Caco-2 (cell line): Measurements from ENCODE around the gene SVIP. TPM values are rescaled to one million over a fixed set of nuclear protein-coding genes. Genes with fewer than 3 reads are reported as not detected.

Experiments used
- BruUV-seq: library from RNA; stranded (reverse); fragments of 400-500 nt; replicated peaks from 2 replicates; lab custom pipeline; 2021; lab: Mats Ljungman, UMichigan
- CTCF ChIA-PET: fragments of 300-600 bp; sonication (Branson Sonifier 250); formaldehyde crosslinking; loops from one replicate; lab custom pipeline; 2022; ENCODE audit warnings: antibody characterized with exemption; lab: Charles Lee
- POLR2A ChIA-PET: fragments of 300-600 bp; sonication (Branson Sonifier 250); formaldehyde crosslinking; loops from one replicate; lab custom pipeline; 2022; ENCODE audit warnings: antibody characterized with exemption; lab: Charles Lee
- DNase-seq, 2 experiments: peaks; one replicate each; pipeline versions ENCODE4 v3.0.0 to v3.0.0-alpha.2; 2020 to 2022
- H3K27me3 ChIP-seq: replicated peaks from 2 replicates; pipeline ENCODE4 v1.6.0; 2011; ENCODE audit warnings: low read length; ENCODE audit not compliant: control insufficient read depth, insufficient read depth
- H3K36me3 ChIP-seq: 2 replicates; pipeline ENCODE4 v1.5.1; 2011; ENCODE audit warnings: low read length; ENCODE audit not compliant: control insufficient read depth, insufficient read depth
- H3K4me1 ChIP-seq: fragments of 250-450 bp; sonication (Bioruptor Pico); 2 replicates; pipeline ENCODE4 v1.5.1; 2020; ENCODE audit warnings: mild to moderate bottlenecking
- H3K4me3 ChIP-seq: 2 replicates; pipeline ENCODE4 v1.5.1; 2011; ENCODE audit warnings: low read depth, mild to moderate bottlenecking, control low read depth, low read length
- H3K9me3 ChIP-seq: fragments of 250-450 bp; sonication (Bioruptor Pico); 2 replicates; pipeline ENCODE4 v1.5.1; 2020; ENCODE audit warnings: mild to moderate bottlenecking, moderate library complexity
- H3K27ac Mint-ChIP-seq: one replicate; pipeline ENCODE4 v1.8.0; 2022; ENCODE audit warnings: mixed read lengths; ENCODE audit not compliant: unreplicated experiment
- H3K27me3 Mint-ChIP-seq: one replicate; pipeline ENCODE4 v1.8.0; 2022; ENCODE audit warnings: mixed read lengths; ENCODE audit not compliant: insufficient read depth, unreplicated experiment
- H3K36me3 Mint-ChIP-seq: one replicate; pipeline ENCODE4 v1.8.0; 2022; ENCODE audit warnings: mild to moderate bottlenecking, mixed read lengths; ENCODE audit not compliant: insufficient read depth, unreplicated experiment
- H3K4me1 Mint-ChIP-seq: one replicate; pipeline ENCODE4 v1.8.0; 2022; ENCODE audit warnings: low read depth, mixed read lengths; ENCODE audit not compliant: unreplicated experiment
- H3K4me3 Mint-ChIP-seq: one replicate; pipeline ENCODE4 v1.8.0; 2022; ENCODE audit warnings: mild to moderate bottlenecking, moderate library complexity, mixed read lengths; ENCODE audit not compliant: unreplicated experiment
- H3K9me3 Mint-ChIP-seq: one replicate; pipeline ENCODE4 v1.8.0; 2022; ENCODE audit warnings: mixed read lengths; ENCODE audit not compliant: unreplicated experiment
- CTCF ChIP-seq, 2 experiments: fragments of 200-600 bp in 1 of 2; IDR thresholded peaks; 1 replicate in 1 of 2; 2 replicates in 1 of 2; pipeline versions ENCODE4 v1.5.1 to v1.8.0; 2011 to 2022; ENCODE audit warnings: antibody characterized with exemption in 1 of 2, control low read depth in 1 of 2, inconsistent platforms in 1 of 2, low read depth in 1 of 2, low read length in 1 of 2, mild to moderate bottlenecking in 1 of 2, moderate library complexity in 1 of 2; ENCODE audit not compliant: insufficient read depth in 1 of 2, severe bottlenecking in 1 of 2, unreplicated experiment in 1 of 2
- intact Hi-C: fragments of 100-400 bp; cut with micrococcal nuclease; formaldehyde crosslinking; loops from one replicate; pipeline ENCODE4 v1.10.0; 2022; ENCODE audit not compliant: unreplicated experiment
- total RNA-seq: library from RNA; stranded (reverse); gene quantifications from 2 replicates; pipeline ENCODE4 v1.2.3, GENCODE V29; 2022

SVIP gene
- total RNA-seq, 1 experiment from 2014 or later = 19.6 TPM

GRCh38 chr11:22807855-22808570, 21.6 kb downstream of the SVIP start:
- TF ChIP-seq CTCF (IDR thresholded peaks at IDR 0.05; ENCODE audit: insufficient read depth in 1 of 2, low read depth in 1 of 2, low read length in 1 of 2, severe bottlenecking in 1 of 2, unreplicated experiment in 1 of 2) = no peak
- no peaks in the 10 kb centered on the region; the same call in 1 of the 2 replicates for H3K9me3 ChIP-seq
- Mint-ChIP-seq H3K9me3 (peaks cover 9% of the 10 kb centered on the region), H3K27me3 (no peaks in the 10 kb centered on the region), H3K4me3 (no peak overlapping the region), H3K27ac (no peak overlapping the region), H3K36me3 (no peaks in the 10 kb centered on the region), H3K4me1 (no peaks in the 10 kb centered on the region)
- no peak for DNase-seq
- BruUV-seq = no TSS peak
- ChIA-PET CTCF (no interaction called here), POLR2A (no interaction called here)
- no peak overlapping the region for H3K4me3 ChIP-seq
- no peaks in the 10 kb centered on the region for H3K36me3 ChIP-seq
- intact Hi-C loops = no loop called here
- no peaks in the 10 kb centered on the region for H3K27me3 ChIP-seq
- H3K4me1 ChIP-seq = no peaks in the 10 kb centered on the region

GRCh38 chr11:22807391-22807790, 22.2 kb downstream of the SVIP start:
- POLR2A ChIA-PET = no interaction called here
- Mint-ChIP-seq H3K27me3 (no peaks in the 10 kb centered on the region), H3K27ac (no peak overlapping the region), H3K4me3 (no peak overlapping the region), H3K9me3 (peaks cover 9% of the 10 kb centered on the region), H3K36me3 (no peaks in the 10 kb centered on the region), H3K4me1 (no peaks in the 10 kb centered on the region)
- no peak for TF ChIP-seq CTCF (IDR thresholded peaks at IDR 0.05; ENCODE audit: insufficient read depth in 1 of 2, low read depth in 1 of 2, low read length in 1 of 2, severe bottlenecking in 1 of 2, unreplicated experiment in 1 of 2)
- intact Hi-C loops = no loop called here
- Histone ChIP-seq H3K4me3 (no peak overlapping the region), H3K36me3 (no peaks in the 10 kb centered on the region), H3K4me1 (no peaks in the 10 kb centered on the region), H3K9me3 (no peaks in the 10 kb centered on the region; the same call in 1 of the 2 replicates), H3K27me3 (no peaks in the 10 kb centered on the region)
- no peak for DNase-seq
- CTCF ChIA-PET = no interaction called here
- no TSS peak for BruUV-seq

GRCh38 chr11:22802861-22803260, 26.7 kb downstream of the SVIP start:
- no peak for TF ChIP-seq CTCF (IDR thresholded peaks at IDR 0.05; ENCODE audit: insufficient read depth in 1 of 2, low read depth in 1 of 2, low read length in 1 of 2, severe bottlenecking in 1 of 2, unreplicated experiment in 1 of 2)
- no peaks in the 10 kb centered on the region for H3K27me3 ChIP-seq
- CTCF ChIA-PET = no interaction called here

More at GRCh38 chr11:22802861-22803260, 26.7 kb downstream of the SVIP start:
- H3K9me3 Mint-ChIP-seq = no peaks in the 10 kb centered on the region
- H3K27me3 Mint-ChIP-seq = no peaks in the 10 kb centered on the region
- POLR2A ChIA-PET = no interaction called here
- no peaks in the 10 kb centered on the region for H3K9me3 ChIP-seq
- no peak overlapping the region for H3K4me3 Mint-ChIP-seq
- intact Hi-C loops = no loop called here
- H3K36me3 ChIP-seq = no peaks in the 10 kb centered on the region
- no peak overlapping the region for H3K27ac Mint-ChIP-seq
- peak in 1 of 2 experiments; percentile 5 for DNase-seq
- no peaks in the 10 kb centered on the region for H3K36me3 Mint-ChIP-seq
- no peaks in the 10 kb centered on the region for H3K4me1 ChIP-seq
- BruUV-seq = no TSS peak
- H3K4me3 ChIP-seq = no peak overlapping the region
- H3K4me1 Mint-ChIP-seq = no peaks in the 10 kb centered on the region
